Esophagus squamous epithelium (tissue), 5 donors: Measurements from ENCODE around the gene HOXA7. TPM values are rescaled to one million over a fixed set of nuclear protein-coding genes. Genes with fewer than 3 reads are reported as not detected.
A peak's percentile ranks its signal among the peaks of the same experiment; 100 is the strongest.

Source experiments
- DNase-seq: peaks from one replicate; lab custom pipeline; 2025; lab: John Stamatoyannopoulos, UW
- H3K27ac ChIP-seq, 4 donors: fragments of 200-600 bp; sonication (generic); one replicate each; pipeline ENCODE4 v1.5.1; 2016 to 2019; ENCODE audit warnings: mild to moderate bottlenecking in 1 of 4
- H3K27me3 ChIP-seq, 4 donors: fragments of 200-600 bp; sonication (generic); 1 replicate in 3 of 4; 2 replicates in 1 of 4; pipeline versions ENCODE4 v1.5.1 to v1.6.0; 2017 to 2021; ENCODE audit warnings: antibody characterized with exemption in 1 of 4
- H3K36me3 ChIP-seq, 3 donors: fragments of 200-600 bp; sonication (generic); one replicate each; pipeline ENCODE4 v1.5.1; 2016 to 2019
- H3K4me1 ChIP-seq, 3 donors: fragments of 200-600 bp; sonication (generic); one replicate each; pipeline ENCODE4 v1.5.1; 2017 to 2019
- H3K4me3 ChIP-seq, 4 donors: fragments of 200-600 bp; sonication (generic); 1 replicate in 3 of 4; 2 replicates in 1 of 4; pipeline ENCODE4 v1.5.1; 2016 to 2019; ENCODE audit warnings: mild to moderate bottlenecking in 2 of 4, moderate library complexity in 1 of 4
- H3K9me3 ChIP-seq, 3 donors: fragments of 200-600 bp; sonication (generic); one replicate each; pipeline ENCODE4 v1.5.1; 2016 to 2019
- POLR2A ChIP-seq, 4 donors: fragments of 450-650 bp; IDR thresholded peaks; one replicate each; pipeline ENCODE4 v1.6.1; 2017; ENCODE audit warnings: antibody characterized with exemption in 4 of 4, mild to moderate bottlenecking in 4 of 4, moderate library complexity in 3 of 4
- WGBS, 2 donors: methylation state at CpG; one replicate each; pipeline ENCODE4 v1.1.5; 2018; 5-methylcytosine and 5-hydroxymethylcytosine counted together
- intact Hi-C: fragments of 100-400 bp; cut with DNase I; formaldehyde crosslinking; loops from one replicate; pipeline ENCODE4 v1.15.0; 2022
- total RNA-seq, 4 donors: library from RNA; depleted of rRNA; stranded (reverse); fragments of >200 nt; gene quantifications; one replicate each; pipeline ENCODE4 v1.1.0, GENCODE V29; 2016
- TF ChIP-seq, protein P1 (sequence below), 6 experiments: fragments of 450-650 bp in 4 of 6; fragments of 200-600 bp in 2 of 6; sonication (generic) in 2 of 6; IDR thresholded peaks; one replicate each; pipeline ENCODE4 v1.5.1; 2016 to 2019; ENCODE audit warnings: antibody characterized with exemption in 6 of 6, mild to moderate bottlenecking in 4 of 6, moderate library complexity in 4 of 6
- donor health status: DM: yes; HTN: yes; CAD: no.

HOXA7 gene
- total RNA-seq, 4 donors from 2014 or later = 0.23 to 0.76 (median 0.48) TPM

DNA sequence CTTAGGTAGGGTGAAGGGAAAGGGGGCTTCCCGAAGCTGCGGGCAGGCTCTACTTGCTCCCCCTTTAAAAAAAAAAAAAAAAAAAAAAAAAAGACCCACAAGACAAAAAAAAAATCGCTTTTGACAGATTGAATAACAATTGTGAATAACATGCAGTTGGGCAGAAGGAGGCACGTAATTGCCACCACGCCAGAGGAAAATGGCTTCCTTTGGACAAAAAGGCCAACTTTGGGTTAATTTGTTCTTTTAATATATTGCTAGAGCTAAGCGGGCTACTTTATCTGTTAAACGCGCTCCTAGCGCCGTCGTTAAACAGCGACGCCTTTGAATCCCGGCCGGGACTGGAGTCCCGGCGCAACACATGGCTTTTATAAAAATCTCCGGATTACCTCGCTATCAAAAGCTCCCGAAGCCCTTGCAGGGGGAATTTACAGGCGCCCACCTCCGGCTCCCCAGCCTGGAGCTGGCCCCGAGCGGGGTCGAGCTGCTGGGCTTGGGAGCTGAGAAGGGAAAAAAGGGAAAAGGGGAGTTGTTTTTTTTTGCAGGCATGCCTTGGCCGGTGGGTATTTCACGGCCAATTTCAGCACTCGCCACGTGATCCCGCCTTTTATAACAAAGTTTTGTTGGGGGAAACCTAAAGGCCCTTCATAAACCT is 27.3 kb upstream of the HOXA7 start:
- DNase-seq = no peak
- TF ChIP-seq, protein P1, sequence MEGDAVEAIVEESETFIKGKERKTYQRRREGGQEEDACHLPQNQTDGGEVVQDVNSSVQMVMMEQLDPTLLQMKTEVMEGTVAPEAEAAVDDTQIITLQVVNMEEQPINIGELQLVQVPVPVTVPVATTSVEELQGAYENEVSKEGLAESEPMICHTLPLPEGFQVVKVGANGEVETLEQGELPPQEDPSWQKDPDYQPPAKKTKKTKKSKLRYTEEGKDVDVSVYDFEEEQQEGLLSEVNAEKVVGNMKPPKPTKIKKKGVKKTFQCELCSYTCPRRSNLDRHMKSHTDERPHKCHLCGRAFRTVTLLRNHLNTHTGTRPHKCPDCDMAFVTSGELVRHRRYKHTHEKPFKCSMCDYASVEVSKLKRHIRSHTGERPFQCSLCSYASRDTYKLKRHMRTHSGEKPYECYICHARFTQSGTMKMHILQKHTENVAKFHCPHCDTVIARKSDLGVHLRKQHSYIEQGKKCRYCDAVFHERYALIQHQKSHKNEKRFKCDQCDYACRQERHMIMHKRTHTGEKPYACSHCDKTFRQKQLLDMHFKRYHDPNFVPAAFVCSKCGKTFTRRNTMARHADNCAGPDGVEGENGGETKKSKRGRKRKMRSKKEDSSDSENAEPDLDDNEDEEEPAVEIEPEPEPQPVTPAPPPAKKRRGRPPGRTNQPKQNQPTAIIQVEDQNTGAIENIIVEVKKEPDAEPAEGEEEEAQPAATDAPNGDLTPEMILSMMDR (IDR thresholded peaks at IDR 0.05) = no peak
- no peak for TF ChIP-seq POLR2A (IDR thresholded peaks at IDR 0.05)
- Histone ChIP-seq H3K4me3 (peak overlapping the region; percentile 20 to 66 (median 33)), H3K9me3 (no peaks in the 10 kb centered on the region), H3K27ac (no peak overlapping the region), H3K36me3 (no peaks in the 10 kb centered on the region), H3K27me3 (peaks cover 51 to 100% (median 87%) of the 10 kb centered on the region in 4 donors), H3K4me1 (peaks cover 31 to 65% (median 47%) of the 10 kb centered on the region in 3 donors)
- WGBS, 2 donors = 6 to 12% methylated on average over 27 to 29 of the region's 30 CpGs
- intact Hi-C loops = no loop called here

DNA sequence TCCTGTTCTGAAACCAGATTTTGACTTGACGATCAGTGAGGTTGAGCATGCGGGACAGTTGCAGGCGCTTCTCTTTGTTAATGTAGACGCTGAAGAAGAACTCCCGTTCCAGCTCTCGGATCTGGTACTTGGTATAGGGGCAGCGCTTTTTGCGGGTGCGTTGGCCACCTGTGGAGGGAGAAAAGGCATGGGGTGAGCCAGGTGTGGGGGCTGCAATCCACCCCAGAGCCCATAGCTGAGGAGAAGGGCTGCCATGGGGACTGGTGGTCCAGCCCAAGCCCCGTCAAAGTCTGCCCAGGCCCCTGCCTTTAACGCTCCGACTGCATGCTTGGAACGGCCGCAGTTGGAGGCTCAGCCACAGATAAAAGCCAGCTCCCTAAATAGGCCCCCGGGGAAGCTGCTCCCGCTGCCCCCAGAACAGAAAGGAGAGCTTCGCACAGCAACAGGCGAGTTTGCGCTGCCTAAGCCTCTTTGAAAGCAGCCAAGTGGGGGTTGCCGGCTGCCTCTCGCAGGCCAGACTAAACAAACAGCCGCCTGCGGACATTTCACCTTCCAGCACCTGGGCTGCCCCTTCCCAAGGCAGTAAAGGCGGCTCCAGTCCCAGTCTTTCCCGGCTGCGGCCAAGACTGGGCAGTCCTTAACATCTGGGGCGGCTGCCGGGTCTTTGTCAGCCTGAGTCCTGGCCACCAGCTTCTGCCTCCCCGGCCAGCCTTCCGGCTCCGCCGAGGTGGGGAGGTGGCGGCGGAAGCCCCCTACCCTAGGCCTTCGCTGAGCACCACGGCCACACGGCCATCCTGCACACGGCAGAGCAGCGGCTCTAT is 26.6 kb upstream of the HOXA7 start:
- H3K9me3 ChIP-seq = no peaks in the 10 kb centered on the region
- H3K4me3 ChIP-seq = no peak overlapping the region
- H3K27me3 ChIP-seq = peaks cover 47 to 100% (median 83%) of the 10 kb centered on the region in 4 donors
- H3K27ac ChIP-seq = no peak overlapping the region
- no peak for DNase-seq
- intact Hi-C loops = no loop called here
- 30 to 33% methylated on average over 9 to 13 of the region's 39 CpGs for WGBS, 2 donors
- H3K4me1 ChIP-seq = peaks cover 27 to 57% (median 39%) of the 10 kb centered on the region in 3 donors
- TF ChIP-seq, protein P1 (IDR thresholded peaks at IDR 0.05) = no peak
- TF ChIP-seq POLR2A (IDR thresholded peaks at IDR 0.05) = no peak
- H3K36me3 ChIP-seq = no peaks in the 10 kb centered on the region

DNA sequence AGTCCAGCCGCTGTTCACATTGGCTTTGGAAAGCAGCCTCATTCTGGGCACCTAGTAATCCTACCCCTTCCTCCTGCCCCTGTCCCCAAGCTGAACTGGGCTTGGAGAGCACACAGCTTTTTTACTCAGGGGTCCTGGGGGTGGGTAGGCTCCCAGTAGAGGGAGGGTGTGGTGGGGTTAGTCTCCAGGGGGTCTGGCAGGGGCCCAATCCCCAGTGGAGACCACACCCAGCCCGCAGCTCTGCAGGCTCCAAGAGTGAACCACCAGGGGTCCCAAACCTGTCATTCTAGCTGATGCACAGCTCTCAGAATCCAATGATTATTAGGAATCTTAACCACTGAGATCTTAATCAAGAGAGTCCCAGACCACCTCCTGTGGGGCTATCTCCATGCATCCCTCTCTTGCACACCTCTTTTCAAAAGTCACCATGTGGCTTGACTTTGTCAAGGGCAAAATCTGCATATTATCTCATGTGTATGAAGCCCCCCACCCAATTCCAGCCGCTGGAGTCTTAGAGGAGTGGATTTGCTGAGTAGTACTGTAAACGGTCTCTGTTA is 25.9 kb upstream of the HOXA7 start:
- TF ChIP-seq, protein P1 (IDR thresholded peaks at IDR 0.05) = no peak
- TF ChIP-seq POLR2A (IDR thresholded peaks at IDR 0.05) = no peak
- no peak for DNase-seq

DNA sequence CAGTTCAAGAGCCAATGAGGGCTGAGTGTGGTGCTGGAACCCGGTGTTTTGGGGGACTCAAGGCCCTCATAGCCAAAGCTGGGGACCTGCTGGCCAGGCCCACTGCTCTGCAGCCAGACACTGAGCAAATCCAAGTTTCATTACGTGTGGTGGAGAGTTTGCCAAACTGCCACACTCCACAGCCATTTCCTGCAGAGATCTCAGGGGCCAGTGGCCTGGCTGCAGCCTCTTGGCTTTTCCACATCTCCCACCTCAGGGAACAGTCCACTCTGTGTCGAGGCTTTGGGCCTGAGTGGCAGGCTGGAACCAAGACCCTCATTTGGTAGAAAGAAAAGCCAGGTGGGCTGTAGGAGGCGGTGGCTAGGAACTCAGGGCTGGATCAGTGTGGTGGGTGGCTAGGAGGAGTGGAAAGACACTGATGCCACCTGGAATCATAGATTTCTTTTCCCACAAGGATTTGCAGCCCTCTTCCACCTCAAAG is 25.4 kb upstream of the HOXA7 start:
- H3K27ac ChIP-seq = no peak overlapping the region
- H3K36me3 ChIP-seq = no peaks in the 10 kb centered on the region
- H3K4me1 ChIP-seq = peaks cover 27 to 51% (median 33%) of the 10 kb centered on the region in 3 donors
- H3K4me3 ChIP-seq = no peak overlapping the region
- 65 to 70% methylated on average over 3 of the region's 4 CpGs for WGBS, 2 donors
- intact Hi-C loops = no loop called here
- no peaks in the 10 kb centered on the region for H3K9me3 ChIP-seq
- peaks cover 37 to 100% (median 71%) of the 10 kb centered on the region in 4 donors for H3K27me3 ChIP-seq
- DNase-seq = no peak
- no peak for TF ChIP-seq POLR2A (IDR thresholded peaks at IDR 0.05)
- TF ChIP-seq, protein P1 (IDR thresholded peaks at IDR 0.05) = no peak

More for the DNA sequence above, 25.9 kb upstream of the HOXA7 start:
- WGBS, 2 donors = 43 to 57% methylated on average over 3 to 4 of the region's 4 CpGs
- intact Hi-C loops = no loop called here
- H3K27ac ChIP-seq = no peak overlapping the region
- peaks cover 27 to 51% (median 33%) of the 10 kb centered on the region in 3 donors for H3K4me1 ChIP-seq
- no peaks in the 10 kb centered on the region for H3K9me3 ChIP-seq
- H3K27me3 ChIP-seq = peaks cover 39 to 100% (median 76%) of the 10 kb centered on the region in 4 donors
- H3K4me3 ChIP-seq = no peak overlapping the region
- no peaks in the 10 kb centered on the region for H3K36me3 ChIP-seq
